HepG2 (cell line): Measurements from ENCODE around the gene SKP1. TPM values are rescaled to one million over a fixed set of nuclear protein-coding genes. Genes with fewer than 3 reads are reported as not detected.
A peak's percentile ranks its signal among the peaks of the same experiment; 100 is the strongest.

Experiments used
- AGO2 ChIP-seq: fragments of 200-400 bp; formaldehyde crosslinking; optimal IDR thresholded peaks from 2 replicates; pipeline ENCODE3; 2017; ENCODE audit warnings: mild to moderate bottlenecking, low read depth, low read length, moderate library complexity
- JDP2 ChIP-seq: sonication (generic); formaldehyde crosslinking; IDR thresholded peaks from 2 replicates; pipeline ENCODE4 v1.8.1; 2022; ENCODE audit warnings: missing genetic modification reagents, borderline replicate concordance
- KDM2A ChIP-seq: sonication (generic); formaldehyde crosslinking; IDR thresholded peaks from 2 replicates; pipeline ENCODE4 v1.4.0; 2020; ENCODE audit warnings: low read depth, missing genetic modification reagents, borderline replicate concordance
- MYC ChIP-seq: sonication (generic); formaldehyde crosslinking; IDR thresholded peaks from 2 replicates; pipeline ENCODE4 v1.9.0; 2021; ENCODE audit warnings: missing genetic modification reagents, borderline replicate concordance
- NFKB2 ChIP-seq: sonication (generic); formaldehyde crosslinking; IDR thresholded peaks from 2 replicates; pipeline ENCODE4 v1.4.0; 2020; ENCODE audit warnings: missing genetic modification reagents, borderline replicate concordance
- NFYC ChIP-seq: IDR thresholded peaks from 2 replicates; pipeline ENCODE4 v1.6.1; 2016; ENCODE audit warnings: missing genetic modification reagents, missing compliant biosample characterization
- SMYD3 ChIP-seq: sonication (generic); formaldehyde crosslinking; IDR thresholded peaks from 2 replicates; pipeline ENCODE4 v1.8.1; 2023; ENCODE audit warnings: mild to moderate bottlenecking, missing genetic modification reagents
- XRCC5 ChIP-seq: fragments of 200-400 bp; formaldehyde crosslinking; optimal IDR thresholded peaks from 2 replicates; pipeline ENCODE3; 2017; ENCODE audit warnings: mild to moderate bottlenecking, low read length
- ZNF772 ChIP-seq: sonication (generic); formaldehyde crosslinking; IDR thresholded peaks from 2 replicates; pipeline ENCODE4 v1.5.0; 2020; ENCODE audit warnings: mild to moderate bottlenecking, missing genetic modification reagents
- polyA plus RNA-seq, 8 experiments: library from polyadenylated mRNA; depleted of rRNA in 3 of 8; stranded (reverse) in 7 of 8; unstranded in 1 of 8; fragments of >200 nt; fragmentation: Illumina TruSeq in 4 of 8; extraction: Trizol in 4 of 8; gene quantifications; 2 replicates each; pipeline versions ENCODE4 v1.2.1 to v1.2.3, GENCODE V29; 2011 to 2016; ENCODE audit warnings: low read depth in 4 of 8, missing spikeins in 1 of 8, mixed read lengths in 1 of 8; ENCODE audit not compliant: insufficient read depth in 1 of 8
- total RNA-seq, 5 experiments: library from RNA; depleted of rRNA; stranded (reverse); fragments of >200 nt; fragmentation: Illumina TruSeq; extraction: Trizol; gene quantifications; 2 replicates each; pipeline ENCODE4 v1.2.3, GENCODE V29; 2016; ENCODE audit warnings: low read depth in 1 of 5
- TF ChIP-seq, protein P1 (sequence below): sonication (generic); formaldehyde crosslinking; IDR thresholded peaks from 2 replicates; pipeline ENCODE4 v1.9.0; 2022; ENCODE audit warnings: missing genetic modification reagents, mild to moderate bottlenecking, borderline replicate concordance
- TF ChIP-seq, protein P2 (sequence below): sonication (generic); formaldehyde crosslinking; IDR thresholded peaks from 2 replicates; pipeline ENCODE4 v1.5.1; 2020; ENCODE audit warnings: missing genetic modification reagents, mild to moderate bottlenecking, borderline replicate concordance
- TF ChIP-seq, protein P3 (sequence below), 2 experiments: sonication (generic) in 1 of 2; formaldehyde crosslinking in 1 of 2; IDR thresholded peaks; 2 replicates each; pipeline versions ENCODE4 v1.6.1 to v1.9.0; 2014 to 2022; ENCODE audit warnings: antibody characterized with exemption in 1 of 2, borderline replicate concordance in 1 of 2, inconsistent platforms in 1 of 2, low read depth in 1 of 2, missing genetic modification reagents in 1 of 2
- TF ChIP-seq, protein P4 (sequence below): sonication (generic); formaldehyde crosslinking; IDR thresholded peaks from 2 replicates; pipeline ENCODE4 v1.9.0; 2021; ENCODE audit warnings: mild to moderate bottlenecking, missing genetic modification reagents

SKP1 gene
- total and polyA plus RNA-seq, 2 of the 13 experiments (the other 11 are each of a cell fraction or from before 2014, with no cell fraction given) = 134 to 340 TPM

DNA sequence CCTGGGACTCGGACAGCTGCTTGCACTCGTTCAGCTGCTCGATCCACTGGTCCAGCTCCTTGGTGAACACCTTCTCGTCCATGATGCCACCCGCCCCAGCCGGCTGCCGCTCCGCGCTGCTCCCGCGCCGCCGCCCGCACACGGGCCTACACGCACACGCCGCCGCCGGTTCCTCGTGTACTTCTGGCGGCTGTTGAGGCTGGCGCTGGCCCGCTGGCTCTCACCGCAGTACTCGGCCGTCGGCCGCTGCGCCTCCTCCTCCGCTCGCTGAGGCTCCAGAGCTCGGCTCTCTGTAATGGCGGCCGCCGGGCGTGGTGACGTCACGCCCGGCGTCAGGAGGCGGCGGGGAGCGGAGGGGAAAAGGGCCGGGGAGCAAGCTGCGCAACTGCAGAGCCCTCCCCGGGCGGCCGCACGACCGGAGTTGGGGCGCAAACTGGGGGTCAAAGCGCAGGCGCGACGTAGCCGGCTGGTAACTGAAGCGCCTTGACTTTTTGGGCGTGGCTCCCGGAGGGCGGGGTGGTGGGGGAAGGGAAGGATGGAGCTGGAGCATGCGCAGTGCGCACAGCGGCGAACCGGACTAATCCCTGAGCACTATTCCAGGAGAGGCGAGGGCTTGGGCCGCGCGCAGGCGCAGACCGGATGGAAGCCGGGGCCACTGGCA lies 49.2 kb upstream of the SKP1 start, which contains the start of gene PPP2CA (continued):
- TF ChIP-seq, protein P1, sequence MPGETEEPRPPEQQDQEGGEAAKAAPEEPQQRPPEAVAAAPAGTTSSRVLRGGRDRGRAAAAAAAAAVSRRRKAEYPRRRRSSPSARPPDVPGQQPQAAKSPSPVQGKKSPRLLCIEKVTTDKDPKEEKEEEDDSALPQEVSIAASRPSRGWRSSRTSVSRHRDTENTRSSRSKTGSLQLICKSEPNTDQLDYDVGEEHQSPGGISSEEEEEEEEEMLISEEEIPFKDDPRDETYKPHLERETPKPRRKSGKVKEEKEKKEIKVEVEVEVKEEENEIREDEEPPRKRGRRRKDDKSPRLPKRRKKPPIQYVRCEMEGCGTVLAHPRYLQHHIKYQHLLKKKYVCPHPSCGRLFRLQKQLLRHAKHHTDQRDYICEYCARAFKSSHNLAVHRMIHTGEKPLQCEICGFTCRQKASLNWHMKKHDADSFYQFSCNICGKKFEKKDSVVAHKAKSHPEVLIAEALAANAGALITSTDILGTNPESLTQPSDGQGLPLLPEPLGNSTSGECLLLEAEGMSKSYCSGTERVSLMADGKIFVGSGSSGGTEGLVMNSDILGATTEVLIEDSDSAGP (CRISPR knock-in tag) = peak; percentile 89; the same call in 1 of the 2 replicates
- TF ChIP-seq, protein P2, sequence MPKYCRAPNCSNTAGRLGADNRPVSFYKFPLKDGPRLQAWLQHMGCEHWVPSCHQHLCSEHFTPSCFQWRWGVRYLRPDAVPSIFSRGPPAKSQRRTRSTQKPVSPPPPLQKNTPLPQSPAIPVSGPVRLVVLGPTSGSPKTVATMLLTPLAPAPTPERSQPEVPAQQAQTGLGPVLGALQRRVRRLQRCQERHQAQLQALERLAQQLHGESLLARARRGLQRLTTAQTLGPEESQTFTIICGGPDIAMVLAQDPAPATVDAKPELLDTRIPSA = peak; percentile 72; the same call in 1 of the 2 replicates
- TF ChIP-seq MYC (CRISPR knock-in tag) = peak; percentile 72
- peak; percentile 91 for TF ChIP-seq AGO2
- TF ChIP-seq XRCC5 = peak; percentile 19
- TF ChIP-seq ZNF772 (CRISPR knock-in tag) = peak; percentile 78; the same call in 1 of the 2 replicates
- TF ChIP-seq JDP2 = no peak
- TF ChIP-seq, protein P3, sequence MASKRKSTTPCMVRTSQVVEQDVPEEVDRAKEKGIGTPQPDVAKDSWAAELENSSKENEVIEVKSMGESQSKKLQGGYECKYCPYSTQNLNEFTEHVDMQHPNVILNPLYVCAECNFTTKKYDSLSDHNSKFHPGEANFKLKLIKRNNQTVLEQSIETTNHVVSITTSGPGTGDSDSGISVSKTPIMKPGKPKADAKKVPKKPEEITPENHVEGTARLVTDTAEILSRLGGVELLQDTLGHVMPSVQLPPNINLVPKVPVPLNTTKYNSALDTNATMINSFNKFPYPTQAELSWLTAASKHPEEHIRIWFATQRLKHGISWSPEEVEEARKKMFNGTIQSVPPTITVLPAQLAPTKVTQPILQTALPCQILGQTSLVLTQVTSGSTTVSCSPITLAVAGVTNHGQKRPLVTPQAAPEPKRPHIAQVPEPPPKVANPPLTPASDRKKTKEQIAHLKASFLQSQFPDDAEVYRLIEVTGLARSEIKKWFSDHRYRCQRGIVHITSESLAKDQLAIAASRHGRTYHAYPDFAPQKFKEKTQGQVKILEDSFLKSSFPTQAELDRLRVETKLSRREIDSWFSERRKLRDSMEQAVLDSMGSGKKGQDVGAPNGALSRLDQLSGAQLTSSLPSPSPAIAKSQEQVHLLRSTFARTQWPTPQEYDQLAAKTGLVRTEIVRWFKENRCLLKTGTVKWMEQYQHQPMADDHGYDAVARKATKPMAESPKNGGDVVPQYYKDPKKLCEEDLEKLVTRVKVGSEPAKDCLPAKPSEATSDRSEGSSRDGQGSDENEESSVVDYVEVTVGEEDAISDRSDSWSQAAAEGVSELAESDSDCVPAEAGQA (IDR thresholded peaks at IDR 0.05; ENCODE audit: low read depth) = peak; percentile 97
- TF ChIP-seq, protein P3 (CRISPR knock-in tag; IDR thresholded peaks at IDR 0.05; ENCODE audit: borderline replicate concordance) = no peak
- TF ChIP-seq, protein P4, sequence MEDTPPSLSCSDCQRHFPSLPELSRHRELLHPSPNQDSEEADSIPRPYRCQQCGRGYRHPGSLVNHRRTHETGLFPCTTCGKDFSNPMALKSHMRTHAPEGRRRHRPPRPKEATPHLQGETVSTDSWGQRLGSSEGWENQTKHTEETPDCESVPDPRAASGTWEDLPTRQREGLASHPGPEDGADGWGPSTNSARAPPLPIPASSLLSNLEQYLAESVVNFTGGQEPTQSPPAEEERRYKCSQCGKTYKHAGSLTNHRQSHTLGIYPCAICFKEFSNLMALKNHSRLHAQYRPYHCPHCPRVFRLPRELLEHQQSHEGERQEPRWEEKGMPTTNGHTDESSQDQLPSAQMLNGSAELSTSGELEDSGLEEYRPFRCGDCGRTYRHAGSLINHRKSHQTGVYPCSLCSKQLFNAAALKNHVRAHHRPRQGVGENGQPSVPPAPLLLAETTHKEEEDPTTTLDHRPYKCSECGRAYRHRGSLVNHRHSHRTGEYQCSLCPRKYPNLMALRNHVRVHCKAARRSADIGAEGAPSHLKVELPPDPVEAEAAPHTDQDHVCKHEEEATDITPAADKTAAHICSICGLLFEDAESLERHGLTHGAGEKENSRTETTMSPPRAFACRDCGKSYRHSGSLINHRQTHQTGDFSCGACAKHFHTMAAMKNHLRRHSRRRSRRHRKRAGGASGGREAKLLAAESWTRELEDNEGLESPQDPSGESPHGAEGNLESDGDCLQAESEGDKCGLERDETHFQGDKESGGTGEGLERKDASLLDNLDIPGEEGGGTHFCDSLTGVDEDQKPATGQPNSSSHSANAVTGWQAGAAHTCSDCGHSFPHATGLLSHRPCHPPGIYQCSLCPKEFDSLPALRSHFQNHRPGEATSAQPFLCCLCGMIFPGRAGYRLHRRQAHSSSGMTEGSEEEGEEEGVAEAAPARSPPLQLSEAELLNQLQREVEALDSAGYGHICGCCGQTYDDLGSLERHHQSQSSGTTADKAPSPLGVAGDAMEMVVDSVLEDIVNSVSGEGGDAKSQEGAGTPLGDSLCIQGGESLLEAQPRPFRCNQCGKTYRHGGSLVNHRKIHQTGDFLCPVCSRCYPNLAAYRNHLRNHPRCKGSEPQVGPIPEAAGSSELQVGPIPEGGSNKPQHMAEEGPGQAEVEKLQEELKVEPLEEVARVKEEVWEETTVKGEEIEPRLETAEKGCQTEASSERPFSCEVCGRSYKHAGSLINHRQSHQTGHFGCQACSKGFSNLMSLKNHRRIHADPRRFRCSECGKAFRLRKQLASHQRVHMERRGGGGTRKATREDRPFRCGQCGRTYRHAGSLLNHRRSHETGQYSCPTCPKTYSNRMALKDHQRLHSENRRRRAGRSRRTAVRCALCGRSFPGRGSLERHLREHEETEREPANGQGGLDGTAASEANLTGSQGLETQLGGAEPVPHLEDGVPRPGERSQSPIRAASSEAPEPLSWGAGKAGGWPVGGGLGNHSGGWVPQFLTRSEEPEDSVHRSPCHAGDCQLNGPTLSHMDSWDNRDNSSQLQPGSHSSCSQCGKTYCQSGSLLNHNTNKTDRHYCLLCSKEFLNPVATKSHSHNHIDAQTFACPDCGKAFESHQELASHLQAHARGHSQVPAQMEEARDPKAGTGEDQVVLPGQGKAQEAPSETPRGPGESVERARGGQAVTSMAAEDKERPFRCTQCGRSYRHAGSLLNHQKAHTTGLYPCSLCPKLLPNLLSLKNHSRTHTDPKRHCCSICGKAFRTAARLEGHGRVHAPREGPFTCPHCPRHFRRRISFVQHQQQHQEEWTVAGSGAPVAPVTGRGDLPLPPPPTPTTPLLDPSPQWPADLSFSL (CRISPR knock-in tag) = no peak
- TF ChIP-seq KDM2A (CRISPR knock-in tag) = peak; percentile 38; the same call in 1 of the 2 replicates
- 0 out of 2 replicates have a peak, but pooled peaks have one; percentile 6 for TF ChIP-seq NFKB2
- no peak for TF ChIP-seq NFYC (CRISPR knock-in tag)
- peak; percentile 19; the same call in 1 of the 2 replicates for TF ChIP-seq SMYD3 (CRISPR knock-in tag)
